IPS DF 6.9 (cell line): ENCODE data around the gene IL1R1.
"Not testable (repeated sequence)": the region's sequence is repeated elsewhere in the genome, so short reads cannot be mapped to it uniquely, and the experiment has no call there.

Experiments
- DNase-seq: peaks from one replicate; pipeline ENCODE4 v3.0.0-alpha.2; 2013; ENCODE audit warnings: low read depth, low spot score
- H3K27ac ChIP-seq: one replicate; pipeline ENCODE4 v1.5.1; 2013; ENCODE audit warnings: low read length, control low read depth
- H3K27me3 ChIP-seq: 2 replicates; pipeline ENCODE4 v1.6.1; 2013; ENCODE audit warnings: mild to moderate bottlenecking, low read length; ENCODE audit not compliant: control insufficient read depth, insufficient read depth
- H3K36me3 ChIP-seq: 2 replicates; pipeline ENCODE4 v1.6.1; 2013; ENCODE audit warnings: low read length; ENCODE audit not compliant: control insufficient read depth, insufficient read depth
- H3K4me1 ChIP-seq: 2 replicates; pipeline ENCODE4 v1.6.1; 2013; ENCODE audit warnings: low read length; ENCODE audit not compliant: control insufficient read depth, insufficient read depth
- H3K4me3 ChIP-seq: 2 replicates; pipeline ENCODE4 v1.5.1; 2013; ENCODE audit warnings: mild to moderate bottlenecking, low read length
- H3K9me3 ChIP-seq: 2 replicates; pipeline ENCODE4 v1.6.1; 2013; ENCODE audit warnings: low read length, inconsistent platforms; ENCODE audit not compliant: control insufficient read depth, insufficient read depth
- WGBS: extraction: QIAGEN DNeasy Blood & Tissue Kit; methylation state at CpG from one replicate; pipeline ENCODE4 v1.1.7; 2013; ENCODE audit warnings: mixed read lengths, missing lambda C conversion rate; ENCODE audit not compliant: insufficient read length, insufficient coverage; 5-methylcytosine and 5-hydroxymethylcytosine counted together

The IL1R1 gene

GRCh38 chr2:102122909-102123308 lies 19.6 kb upstream of the IL1R1 start:
- H3K4me1 ChIP-seq, result no peaks in the 10 kb centered on the region
- no peak for DNase-seq
- H3K4me3 ChIP-seq, result no peak overlapping the region
- H3K27me3 ChIP-seq, result no peaks in the 10 kb centered on the region
- no peaks in the 10 kb centered on the region for H3K9me3 ChIP-seq
- H3K27ac ChIP-seq, result no peak overlapping the region
- H3K36me3 ChIP-seq, result no peaks in the 10 kb centered on the region; the same call in 1 of the 2 replicates
- no CpG with 5 or more reads among the region's 1 CpG for WGBS

GRCh38 chr2:102124421-102124820 lies 18.1 kb upstream of the IL1R1 start:
- not testable (repeated sequence) for H3K36me3 ChIP-seq, DNase-seq, H3K27me3 ChIP-seq, H3K27ac ChIP-seq, H3K4me1 ChIP-seq, H3K9me3 ChIP-seq, H3K4me3 ChIP-seq
- WGBS, result no CpG with 5 or more reads among the region's 5 CpGs

GRCh38 chr2:102126169-102126568 lies 16.4 kb upstream of the IL1R1 start:
- no peaks in the 10 kb centered on the region for H3K36me3 ChIP-seq
- H3K9me3 ChIP-seq, result no peaks in the 10 kb centered on the region
- no peak overlapping the region for H3K27ac ChIP-seq
- H3K4me1 ChIP-seq, result no peaks in the 10 kb centered on the region
- no peak overlapping the region for H3K4me3 ChIP-seq
- no peaks in the 10 kb centered on the region for H3K27me3 ChIP-seq
- DNase-seq, result no peak
- WGBS, result no CpG with 5 or more reads among the region's 4 CpGs

- Histone ChIP-seq H3K4me3 (no peak overlapping the region), H3K27ac (no peak overlapping the region), H3K9me3 (no peaks in the 10 kb centered on the region), H3K27me3 (no peaks in the 10 kb centered on the region), H3K4me1 (no peaks in the 10 kb centered on the region), H3K36me3 (no peaks in the 10 kb centered on the region)
- WGBS, result no CpG with 5 or more reads among the region's 2 CpGs
- DNase-seq, result no peak
Measured at GRCh38 chr2:102126660-102127059, 15.9 kb upstream of the IL1R1 start.

GRCh38 chr2:102129082-102129481 lies 13.5 kb upstream of the IL1R1 start:
- no peak overlapping the region for H3K4me3 ChIP-seq
- no peaks in the 10 kb centered on the region for H3K27me3 ChIP-seq
- no CpG with 5 or more reads among the region's 1 CpG for WGBS
- no peak overlapping the region for H3K27ac ChIP-seq
- DNase-seq, result no peak
- H3K36me3 ChIP-seq, result no peaks in the 10 kb centered on the region
- no peaks in the 10 kb centered on the region for H3K9me3 ChIP-seq
- H3K4me1 ChIP-seq, result no peaks in the 10 kb centered on the region

- no peak for DNase-seq
- 100% methylated on average over 2 of the region's 5 CpGs for WGBS
- Histone ChIP-seq H3K4me1 (no peaks in the 10 kb centered on the region), H3K4me3 (no peak overlapping the region), H3K36me3 (no peaks in the 10 kb centered on the region), H3K27me3 (no peaks in the 10 kb centered on the region), H3K9me3 (no peaks in the 10 kb centered on the region), H3K27ac (no peak overlapping the region)
Measured at GRCh38 chr2:102129951-102130646, 12.4 kb upstream of the IL1R1 start.

- Histone ChIP-seq H3K9me3 (no peaks in the 10 kb centered on the region), H3K27ac (no peak overlapping the region), H3K4me1 (no peaks in the 10 kb centered on the region), H3K27me3 (no peaks in the 10 kb centered on the region), H3K4me3 (no peak overlapping the region), H3K36me3 (no peaks in the 10 kb centered on the region)
- no peak for DNase-seq
Measured at GRCh38 chr2:102130647-102130991, 11.9 kb upstream of the IL1R1 start.

GRCh38 chr2:102131564-102131963 lies 11.0 kb upstream of the IL1R1 start:
- DNase-seq, result no peak
- H3K27ac ChIP-seq, result no peak overlapping the region
- no peaks in the 10 kb centered on the region for H3K4me1 ChIP-seq
- WGBS, result no CpG with 5 or more reads among the region's 5 CpGs
- H3K4me3 ChIP-seq, result no peak overlapping the region
- H3K9me3 ChIP-seq, result no peaks in the 10 kb centered on the region
- H3K36me3 ChIP-seq, result no peaks in the 10 kb centered on the region
- H3K27me3 ChIP-seq, result no peaks in the 10 kb centered on the region

- Histone ChIP-seq H3K27me3 (no peaks in the 10 kb centered on the region; the same call in 1 of the 2 replicates), H3K9me3 (no peaks in the 10 kb centered on the region), H3K27ac (no peak overlapping the region), H3K4me3 (no peak overlapping the region), H3K36me3 (no peaks in the 10 kb centered on the region), H3K4me1 (no peaks in the 10 kb centered on the region)
- no CpG with 5 or more reads among the region's 2 CpGs for WGBS
- DNase-seq, result no peak
Measured at GRCh38 chr2:102137138-102137537, 5.4 kb upstream of the IL1R1 start.

GRCh38 chr2:102138331-102138730 lies 4.2 kb upstream of the IL1R1 start:
- Histone ChIP-seq H3K4me1 (no peaks in the 10 kb centered on the region), H3K27ac (no peak overlapping the region), H3K4me3 (no peak overlapping the region), H3K9me3 (no peaks in the 10 kb centered on the region), H3K36me3 (no peaks in the 10 kb centered on the region), H3K27me3 (peaks cover 5% of the 10 kb centered on the region)
- WGBS, result 100% methylated on average over 2 of the region's 4 CpGs
- no peak for DNase-seq

GRCh38 chr2:102139851-102140250 lies 2.7 kb upstream of the IL1R1 start:
- H3K4me1 ChIP-seq, result no peaks in the 10 kb centered on the region
- H3K27ac ChIP-seq, result no peak overlapping the region
- no peak overlapping the region for H3K4me3 ChIP-seq
- no peak for DNase-seq
- no CpG with 5 or more reads among the region's 1 CpG for WGBS
- H3K9me3 ChIP-seq, result no peaks in the 10 kb centered on the region
- H3K27me3 ChIP-seq, result peaks cover 8% of the 10 kb centered on the region
- H3K36me3 ChIP-seq, result no peaks in the 10 kb centered on the region
